ENCODE results near the gene STAT4.

The STAT4 gene

GRCh38 chr2:191190435-191190834 lies 39.6 kb upstream of the STAT4 start:
- H3K4me1 ChIP-seq (ENCODE audit: low read length) = peaks cover 18% of the 10 kb centered on the region
- TF ChIP-seq EZH2 (optimal IDR thresholded peaks at IDR 0.05; ENCODE audit: low read depth, low read length) = no peak
- TF ChIP-seq, protein P1, sequence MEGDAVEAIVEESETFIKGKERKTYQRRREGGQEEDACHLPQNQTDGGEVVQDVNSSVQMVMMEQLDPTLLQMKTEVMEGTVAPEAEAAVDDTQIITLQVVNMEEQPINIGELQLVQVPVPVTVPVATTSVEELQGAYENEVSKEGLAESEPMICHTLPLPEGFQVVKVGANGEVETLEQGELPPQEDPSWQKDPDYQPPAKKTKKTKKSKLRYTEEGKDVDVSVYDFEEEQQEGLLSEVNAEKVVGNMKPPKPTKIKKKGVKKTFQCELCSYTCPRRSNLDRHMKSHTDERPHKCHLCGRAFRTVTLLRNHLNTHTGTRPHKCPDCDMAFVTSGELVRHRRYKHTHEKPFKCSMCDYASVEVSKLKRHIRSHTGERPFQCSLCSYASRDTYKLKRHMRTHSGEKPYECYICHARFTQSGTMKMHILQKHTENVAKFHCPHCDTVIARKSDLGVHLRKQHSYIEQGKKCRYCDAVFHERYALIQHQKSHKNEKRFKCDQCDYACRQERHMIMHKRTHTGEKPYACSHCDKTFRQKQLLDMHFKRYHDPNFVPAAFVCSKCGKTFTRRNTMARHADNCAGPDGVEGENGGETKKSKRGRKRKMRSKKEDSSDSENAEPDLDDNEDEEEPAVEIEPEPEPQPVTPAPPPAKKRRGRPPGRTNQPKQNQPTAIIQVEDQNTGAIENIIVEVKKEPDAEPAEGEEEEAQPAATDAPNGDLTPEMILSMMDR (IDR thresholded peaks at IDR 0.05; ENCODE audit: low read length) = no peak
- H3K4me2 ChIP-seq (ENCODE audit: low read depth, low read length) = no peak overlapping the region
- DNase-seq = no peak
- no peaks in the 10 kb centered on the region for H3K36me3 ChIP-seq (replicated peaks; ENCODE audit: insufficient read depth, low read length)
- H3K9me3 ChIP-seq (replicated peaks; ENCODE audit: insufficient read depth, low read length) = no peaks in the 10 kb centered on the region
- no peaks in the 10 kb centered on the region for H3K9me2 ChIP-seq (replicated peaks; ENCODE audit: insufficient read depth, low read length)
- H3F3A ChIP-seq (ENCODE audit: insufficient read depth, low read length) = peaks cover 7% of the 10 kb centered on the region
- no peaks in the 10 kb centered on the region for H3K79me2 ChIP-seq (ENCODE audit: low read length)
- H4K20me1 ChIP-seq (ENCODE audit: insufficient read depth, low read length) = no peaks in the 10 kb centered on the region
- no peak overlapping the region for H3K4me3 ChIP-seq (ENCODE audit: low read length)
- H3K27me3 ChIP-seq (replicated peaks; ENCODE audit: insufficient read depth, low read length) = no peaks in the 10 kb centered on the region
- no peak overlapping the region for H2AFZ ChIP-seq (ENCODE audit: low read length)
- H3K27ac ChIP-seq (ENCODE audit: low read length) = no peak overlapping the region
- H3K9ac ChIP-seq (ENCODE audit: low read length) = no peak overlapping the region

- Histone ChIP-seq H3K4me1 (ENCODE audit: low read length) (peaks cover 8% of the 10 kb centered on the region), H4K20me1 (ENCODE audit: insufficient read depth, low read length) (no peaks in the 10 kb centered on the region), H2AFZ (ENCODE audit: low read length) (no peak overlapping the region), H3K9me2 (replicated peaks; ENCODE audit: insufficient read depth, low read length) (no peaks in the 10 kb centered on the region), H3K4me2 (ENCODE audit: low read depth, low read length) (no peak overlapping the region), H3K9me3 (replicated peaks; ENCODE audit: insufficient read depth, low read length) (no peaks in the 10 kb centered on the region), H3K36me3 (replicated peaks; ENCODE audit: insufficient read depth, low read length) (no peaks in the 10 kb centered on the region), H3K4me3 (ENCODE audit: low read length) (no peak overlapping the region), H3K79me2 (ENCODE audit: low read length) (no peaks in the 10 kb centered on the region), H3K9ac (ENCODE audit: low read length) (no peak overlapping the region), H3F3A (ENCODE audit: insufficient read depth, low read length) (no peaks in the 10 kb centered on the region; the same call in 1 of the 2 replicates), H3K27ac (ENCODE audit: low read length) (no peak overlapping the region), H3K27me3 (replicated peaks; ENCODE audit: insufficient read depth, low read length) (no peaks in the 10 kb centered on the region)
- TF ChIP-seq EZH2 (optimal IDR thresholded peaks at IDR 0.05; ENCODE audit: low read depth, low read length) = no peak
- TF ChIP-seq EZH2phosphoT487 (IDR thresholded peaks at IDR 0.05; ENCODE audit: low read length) = no peak
- TF ChIP-seq, protein P1 (IDR thresholded peaks at IDR 0.05; ENCODE audit: low read length) = no peak
- no peak for DNase-seq
Observed at GRCh38 chr2:191189112-191189635, 38.4 kb upstream of the STAT4 start.

- Histone ChIP-seq H3K9ac (ENCODE audit: low read length) (no peak overlapping the region), H3K79me2 (ENCODE audit: low read length) (no peaks in the 10 kb centered on the region), H3K27ac (ENCODE audit: low read length) (no peak overlapping the region), H3K36me3 (replicated peaks; ENCODE audit: insufficient read depth, low read length) (no peaks in the 10 kb centered on the region), H3K4me3 (ENCODE audit: low read length) (no peak overlapping the region), H3K4me2 (ENCODE audit: low read depth, low read length) (no peak overlapping the region), H3K4me1 (ENCODE audit: low read length) (peaks cover 3% of the 10 kb centered on the region), H3K9me2 (replicated peaks; ENCODE audit: insufficient read depth, low read length) (no peaks in the 10 kb centered on the region), H3K9me3 (replicated peaks; ENCODE audit: insufficient read depth, low read length) (no peaks in the 10 kb centered on the region), H2AFZ (ENCODE audit: low read length) (no peak overlapping the region), H3K27me3 (replicated peaks; ENCODE audit: insufficient read depth, low read length) (no peaks in the 10 kb centered on the region), H4K20me1 (ENCODE audit: insufficient read depth, low read length) (no peaks in the 10 kb centered on the region), H3F3A (ENCODE audit: insufficient read depth, low read length) (no peaks in the 10 kb centered on the region)
- TF ChIP-seq EZH2 (optimal IDR thresholded peaks at IDR 0.05; ENCODE audit: low read depth, low read length) (no peak), EZH2phosphoT487 (IDR thresholded peaks at IDR 0.05; ENCODE audit: low read length) (no peak)
- DNase-seq = no peak
Observed at GRCh38 chr2:191188550-191189093, 37.8 kb upstream of the STAT4 start.

GRCh38 chr2:191187105-191187829 lies 36.5 kb upstream of the STAT4 start:
- no peak overlapping the region for H3K4me3 ChIP-seq (ENCODE audit: low read length)
- no peaks in the 10 kb centered on the region for H3F3A ChIP-seq (ENCODE audit: insufficient read depth, low read length)
- H3K4me1 ChIP-seq (ENCODE audit: low read length) = no peaks in the 10 kb centered on the region
- no peak overlapping the region for H3K4me2 ChIP-seq (ENCODE audit: low read depth, low read length)
- H3K36me3 ChIP-seq (replicated peaks; ENCODE audit: insufficient read depth, low read length) = no peaks in the 10 kb centered on the region
- no peaks in the 10 kb centered on the region for H4K20me1 ChIP-seq (ENCODE audit: insufficient read depth, low read length)
- H3K27ac ChIP-seq (ENCODE audit: low read length) = no peak overlapping the region
- TF ChIP-seq EZH2phosphoT487 (IDR thresholded peaks at IDR 0.05; ENCODE audit: low read length) (no peak), EZH2 (optimal IDR thresholded peaks at IDR 0.05; ENCODE audit: low read depth, low read length) (no peak)
- TF ChIP-seq, protein P1 (IDR thresholded peaks at IDR 0.05; ENCODE audit: low read length) = no peak
- H3K79me2 ChIP-seq (ENCODE audit: low read length) = no peaks in the 10 kb centered on the region
- no peaks in the 10 kb centered on the region for H3K9me2 ChIP-seq (replicated peaks; ENCODE audit: insufficient read depth, low read length)
- H2AFZ ChIP-seq (ENCODE audit: low read length) = no peak overlapping the region
- no peaks in the 10 kb centered on the region for H3K9me3 ChIP-seq (replicated peaks; ENCODE audit: insufficient read depth, low read length)
- no peak for DNase-seq
- no peak overlapping the region for H3K9ac ChIP-seq (ENCODE audit: low read length)
- H3K27me3 ChIP-seq (replicated peaks; ENCODE audit: insufficient read depth, low read length) = no peaks in the 10 kb centered on the region

Measured in MM.1S (cell line).